ENCODE measurements around the gene DCP2. TPM values are rescaled to one million over a fixed set of nuclear protein-coding genes. Genes with fewer than 3 reads are reported as not detected.

Gene DCP2
- total RNA-seq, 5 donors from 2014 or later (not counting 1 experiment from before 2014, with no cell fraction given) = 68.6 to 88.5 (median 71.9) TPM

DNA sequence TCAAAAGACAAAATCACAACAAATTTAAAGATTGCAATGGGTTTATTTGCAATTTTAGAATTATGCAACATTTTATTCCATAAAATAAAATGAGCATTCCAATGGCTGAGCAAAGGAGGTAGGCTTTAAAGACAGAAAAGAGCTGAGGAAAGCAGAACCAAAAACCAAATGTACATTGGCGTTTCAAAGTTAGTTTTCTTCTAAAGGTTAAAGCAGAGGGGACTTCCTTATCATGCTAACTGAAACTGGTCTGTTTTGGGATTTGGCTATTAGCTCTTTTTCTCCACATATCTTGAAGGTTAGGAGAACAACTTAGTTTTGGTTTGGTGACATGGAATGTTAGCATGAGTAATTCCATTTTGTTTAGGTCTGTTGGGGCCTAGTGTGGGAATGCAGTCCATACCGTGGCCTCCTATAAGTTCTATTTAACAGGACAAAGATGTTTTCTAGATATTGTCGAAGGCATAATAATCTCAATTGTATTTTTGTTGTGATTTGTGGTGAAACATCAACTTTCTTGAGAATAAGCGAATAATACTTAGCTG is 20.3 kb downstream of the DCP2 start:
- H3K27me3 Mint-ChIP-seq = no peaks in the 10 kb centered on the region
- no peak overlapping the region for H3K27ac Mint-ChIP-seq
- ATAC-seq (replicated peaks in 1 of 4) (no peak), DNase-seq (no peak)
- POLR2A ChIA-PET = interaction anchor here (0.5 to 1.0 kb wide), 5 partner anchors 16 to 593 kb away, joined by 3 to 5 read pairs (median 4); no protein-coding TSS in a partner anchor
- WGBS (ENCODE audit: insufficient coverage) = 92% methylated on average over 2 of the region's 4 CpGs
- peaks cover 32% of the 10 kb centered on the region for H3K36me3 Mint-ChIP-seq
- H3K9me3 Mint-ChIP-seq = no peaks in the 10 kb centered on the region
- H3K36me3 ChIP-seq (ENCODE audit: control insufficient read depth in 2 of 2, extremely low read depth in 1 of 2, insufficient read depth in 1 of 2, low read length in 1 of 2) = peaks cover 0 to 50% of the 10 kb centered on the region in 2 donors
- peaks cover 2 to 10% of the 10 kb centered on the region in 2 experiments for H3K4me1 ChIP-seq (ENCODE audit: control insufficient read depth in 1 of 2, extremely low read depth in 1 of 2, insufficient read depth in 2 of 2, low read length in 2 of 2)
- no peaks in the 10 kb centered on the region for H3K27me3 ChIP-seq (replicated peaks in 1 of 2; ENCODE audit: control insufficient read depth in 2 of 2, extremely low read depth in 1 of 2, insufficient read depth in 2 of 2, low read length in 1 of 2)
- CTCF ChIA-PET = interaction anchor here (0.6 to 5.0 kb wide), 54 partner anchors 10 to 668 kb away, joined by 3 to 117 read pairs (median 5); partner anchors contain the start of genes DCP2 (in 2 of the 2) and YTHDC2 (in 1 of the 2)
- no peak overlapping the region for H3K4me3 ChIP-seq (ENCODE audit: control insufficient read depth in 1 of 2, extremely low read depth in 1 of 2, low read length in 1 of 2)
- peaks cover 23 to 35% (median 33%) of the 10 kb centered on the region in 3 donors for H3K4me1 Mint-ChIP-seq
- no peaks in the 10 kb centered on the region for H3K9me3 ChIP-seq
- H3K4me3 Mint-ChIP-seq = no peak overlapping the region
- H3K27ac ChIP-seq (ENCODE audit: low read length) = no peak overlapping the region

DNA sequence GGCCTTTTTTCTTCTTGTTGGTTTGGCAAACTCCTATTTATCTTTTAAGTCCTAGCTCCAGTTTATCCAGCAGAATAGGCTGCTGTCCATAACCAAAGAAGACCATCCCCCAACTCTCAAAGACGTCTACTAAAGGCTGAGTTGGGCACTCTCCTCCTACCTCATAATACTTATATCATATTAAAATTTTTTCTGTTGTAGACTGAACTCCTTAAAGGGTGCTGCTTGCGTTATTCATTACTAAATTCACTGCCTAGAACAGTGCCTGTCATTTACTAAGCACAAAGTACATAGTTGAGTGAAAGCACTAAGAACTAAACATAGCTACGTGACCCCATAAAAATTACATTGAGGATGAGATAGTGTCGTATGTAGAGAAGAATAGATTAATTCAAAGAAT is 21.7 kb downstream of the DCP2 start:
- CTCF ChIA-PET = interaction anchor here (0.5 to 5.0 kb wide), 7 partner anchors 8 to 608 kb away, joined by 3 to 117 read pairs (median 7); no protein-coding TSS in a partner anchor
- H3K4me3 ChIP-seq (ENCODE audit: control insufficient read depth in 1 of 2, extremely low read depth in 1 of 2, low read length in 1 of 2) = no peak overlapping the region
- H3K27ac Mint-ChIP-seq = no peak overlapping the region
- ATAC-seq (replicated peaks in 1 of 4) = no peak
- H3K9me3 ChIP-seq = no peaks in the 10 kb centered on the region
- no peak overlapping the region for H3K4me3 Mint-ChIP-seq
- no peak overlapping the region for H3K27ac ChIP-seq (ENCODE audit: low read length)
- no peak for DNase-seq
- peaks cover 20 to 29% (median 29%) of the 10 kb centered on the region in 3 donors for H3K4me1 Mint-ChIP-seq
- no peaks in the 10 kb centered on the region for H3K27me3 Mint-ChIP-seq
- H3K4me1 ChIP-seq (ENCODE audit: control insufficient read depth in 1 of 2, extremely low read depth in 1 of 2, insufficient read depth in 2 of 2, low read length in 2 of 2) = peaks cover 2 to 10% of the 10 kb centered on the region in 2 experiments
- H3K36me3 ChIP-seq (ENCODE audit: control insufficient read depth in 2 of 2, extremely low read depth in 1 of 2, insufficient read depth in 1 of 2, low read length in 1 of 2) = peaks cover 0 to 54% of the 10 kb centered on the region in 2 donors
- H3K9me3 Mint-ChIP-seq = no peaks in the 10 kb centered on the region
- POLR2A ChIA-PET = no interaction called here
- no CpG with 5 or more reads among the region's 4 CpGs for WGBS (ENCODE audit: insufficient coverage)
- peaks cover 32% of the 10 kb centered on the region for H3K36me3 Mint-ChIP-seq
- H3K27me3 ChIP-seq (replicated peaks in 1 of 2; ENCODE audit: control insufficient read depth in 2 of 2, extremely low read depth in 1 of 2, insufficient read depth in 2 of 2, low read length in 1 of 2) = no peaks in the 10 kb centered on the region

- ChIA-PET CTCF (interaction anchor here (0.5 to 1.6 kb wide), 4 partner anchors 22 to 612 kb away, joined by 3 to 9 read pairs (median 5); no protein-coding TSS in a partner anchor), POLR2A (no interaction called here)
- no peak for ATAC-seq (replicated peaks in 1 of 4)
- Histone ChIP-seq H3K9me3 (no peaks in the 10 kb centered on the region), H3K4me1 (ENCODE audit: control insufficient read depth in 1 of 2, extremely low read depth in 1 of 2, insufficient read depth in 2 of 2, low read length in 2 of 2) (peaks cover 2 to 10% of the 10 kb centered on the region in 2 experiments), H3K27ac (ENCODE audit: low read length) (no peak overlapping the region), H3K36me3 (ENCODE audit: control insufficient read depth in 2 of 2, extremely low read depth in 1 of 2, insufficient read depth in 1 of 2, low read length in 1 of 2) (peaks cover 0 to 55% of the 10 kb centered on the region in 2 donors), H3K4me3 (ENCODE audit: control insufficient read depth in 1 of 2, extremely low read depth in 1 of 2, low read length in 1 of 2) (no peak overlapping the region), H3K27me3 (replicated peaks in 1 of 2; ENCODE audit: control insufficient read depth in 2 of 2, extremely low read depth in 1 of 2, insufficient read depth in 2 of 2, low read length in 1 of 2) (no peaks in the 10 kb centered on the region)
- Mint-ChIP-seq H3K4me1 (peaks cover 20 to 32% (median 29%) of the 10 kb centered on the region in 3 donors), H3K27ac (no peak overlapping the region), H3K4me3 (no peak overlapping the region), H3K27me3 (no peaks in the 10 kb centered on the region), H3K9me3 (no peaks in the 10 kb centered on the region), H3K36me3 (peaks cover 37% of the 10 kb centered on the region)
- no CpG with 5 or more reads among the region's 2 CpGs for WGBS (ENCODE audit: insufficient coverage)
- no peak for DNase-seq
These were observed 23.9 kb downstream of the DCP2 start for GRCh38 chr5:113000466-113000865.

DNA sequence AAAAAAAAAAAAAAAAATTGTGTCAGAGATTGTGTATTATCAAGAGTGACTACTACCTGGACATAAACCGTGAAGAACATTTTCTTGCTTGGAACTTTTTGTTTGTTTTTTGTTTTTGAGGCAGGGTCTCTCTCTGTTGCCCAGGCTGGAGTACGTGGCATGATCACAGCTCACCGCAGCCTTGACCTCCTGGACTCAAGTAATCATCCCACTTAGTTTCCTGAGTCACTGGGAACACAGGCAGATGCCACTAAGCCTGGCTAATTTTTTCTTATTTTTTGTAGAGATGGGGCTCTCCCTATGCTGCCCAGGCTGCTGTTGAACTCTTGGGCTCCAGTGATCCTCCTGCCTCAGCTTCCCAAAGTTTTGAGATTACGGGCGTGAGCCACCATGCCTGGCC is 25.8 kb downstream of the DCP2 start:
- Mint-ChIP-seq H3K27me3 (no peaks in the 10 kb centered on the region), H3K27ac (no peak overlapping the region), H3K9me3 (no peaks in the 10 kb centered on the region), H3K4me3 (no peak overlapping the region), H3K4me1 (peaks cover 5 to 22% (median 18%) of the 10 kb centered on the region in 3 donors), H3K36me3 (peaks cover 39% of the 10 kb centered on the region)
- Histone ChIP-seq H3K27ac (ENCODE audit: low read length) (no peak overlapping the region), H3K9me3 (no peaks in the 10 kb centered on the region), H3K4me1 (ENCODE audit: control insufficient read depth in 1 of 2, extremely low read depth in 1 of 2, insufficient read depth in 2 of 2, low read length in 2 of 2) (no peaks in the 10 kb centered on the region), H3K4me3 (ENCODE audit: control insufficient read depth in 1 of 2, extremely low read depth in 1 of 2, low read length in 1 of 2) (no peak overlapping the region), H3K36me3 (ENCODE audit: control insufficient read depth in 2 of 2, extremely low read depth in 1 of 2, insufficient read depth in 1 of 2, low read length in 1 of 2) (peaks cover 0 to 56% of the 10 kb centered on the region in 2 donors), H3K27me3 (replicated peaks in 1 of 2; ENCODE audit: control insufficient read depth in 2 of 2, extremely low read depth in 1 of 2, insufficient read depth in 2 of 2, low read length in 1 of 2) (no peaks in the 10 kb centered on the region)
- ChIA-PET CTCF (no interaction called here), POLR2A (no interaction called here)
- no peak for DNase-seq
- no peak for ATAC-seq (replicated peaks in 1 of 4)
- whole genome bisulfite sequencing (ENCODE audit: insufficient coverage) = no CpG with 5 or more reads among the region's 5 CpGs

- Mint-ChIP-seq H3K9me3 (no peaks in the 10 kb centered on the region), H3K36me3 (peaks cover 47% of the 10 kb centered on the region), H3K4me1 (peaks cover 0 to 16% (median 13%) of the 10 kb centered on the region in 3 donors), H3K27me3 (no peaks in the 10 kb centered on the region), H3K4me3 (no peak overlapping the region), H3K27ac (no peak overlapping the region)
- no peak for DNase-seq
- Histone ChIP-seq H3K27me3 (replicated peaks in 1 of 2; ENCODE audit: control insufficient read depth in 2 of 2, extremely low read depth in 1 of 2, insufficient read depth in 2 of 2, low read length in 1 of 2) (no peaks in the 10 kb centered on the region), H3K9me3 (no peaks in the 10 kb centered on the region), H3K36me3 (ENCODE audit: control insufficient read depth in 2 of 2, extremely low read depth in 1 of 2, insufficient read depth in 1 of 2, low read length in 1 of 2) (peaks cover 0 to 65% of the 10 kb centered on the region in 2 donors), H3K27ac (ENCODE audit: low read length) (no peak overlapping the region), H3K4me3 (ENCODE audit: control insufficient read depth in 1 of 2, extremely low read depth in 1 of 2, low read length in 1 of 2) (no peak overlapping the region), H3K4me1 (ENCODE audit: control insufficient read depth in 1 of 2, extremely low read depth in 1 of 2, insufficient read depth in 2 of 2, low read length in 2 of 2) (no peaks in the 10 kb centered on the region)
- CTCF ChIA-PET = interaction anchor here in 1 of 2 donors (0.7 kb wide), 1 partner anchor 326 kb away, joined by 3 read pairs; no protein-coding TSS in a partner anchor
- WGBS (ENCODE audit: insufficient coverage) = no CpG with 5 or more reads among the region's 3 CpGs
- POLR2A ChIA-PET = interaction anchor here in 1 of 2 donors (0.6 kb wide), 1 partner anchor 201 kb away, joined by 4 read pairs; no protein-coding TSS in a partner anchor
- ATAC-seq (replicated peaks in 1 of 4) = no peak
These were observed 27.2 kb downstream of the DCP2 start for GRCh38 chr5:113003763-113004162.

DNA sequence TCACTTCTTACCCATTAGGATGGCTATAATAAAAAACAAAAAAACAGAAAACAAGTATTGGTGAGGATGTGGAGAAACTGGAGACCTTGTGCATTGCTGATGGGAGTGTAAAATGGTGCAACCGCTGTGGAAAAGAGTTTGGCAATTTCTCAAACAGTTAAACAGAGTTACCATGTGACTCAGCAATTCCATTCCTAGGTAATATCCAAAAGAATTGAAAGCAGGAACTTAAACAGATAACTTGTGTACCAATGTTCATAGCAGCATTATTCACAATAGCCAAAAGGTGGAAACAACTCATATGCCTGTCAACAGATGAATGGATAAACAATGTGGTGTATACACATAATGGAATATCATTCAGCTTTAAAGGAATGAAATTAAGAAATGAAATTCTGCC is 28.9 kb downstream of the DCP2 start:
- H3K36me3 Mint-ChIP-seq = peaks cover 53% of the 10 kb centered on the region
- CTCF ChIA-PET = interaction anchor here in 1 of 2 donors (0.9 kb wide), 1 partner anchor 1445 kb away, joined by 14 read pairs; no protein-coding TSS in a partner anchor
- no peaks in the 10 kb centered on the region for H3K27me3 Mint-ChIP-seq
- no peak overlapping the region for H3K4me3 Mint-ChIP-seq
- peaks cover 0 to 13% (median 13%) of the 10 kb centered on the region in 3 donors for H3K4me1 Mint-ChIP-seq
- no peaks in the 10 kb centered on the region for H3K9me3 Mint-ChIP-seq
- DNase-seq = no peak
- Histone ChIP-seq H3K4me1 (ENCODE audit: control insufficient read depth in 1 of 2, extremely low read depth in 1 of 2, insufficient read depth in 2 of 2, low read length in 2 of 2) (no peaks in the 10 kb centered on the region), H3K9me3 (no peaks in the 10 kb centered on the region), H3K27me3 (replicated peaks in 1 of 2; ENCODE audit: control insufficient read depth in 2 of 2, extremely low read depth in 1 of 2, insufficient read depth in 2 of 2, low read length in 1 of 2) (no peaks in the 10 kb centered on the region), H3K36me3 (ENCODE audit: control insufficient read depth in 2 of 2, extremely low read depth in 1 of 2, insufficient read depth in 1 of 2, low read length in 1 of 2) (peaks cover 0 to 70% of the 10 kb centered on the region in 2 donors), H3K27ac (ENCODE audit: low read length) (no peak overlapping the region), H3K4me3 (ENCODE audit: control insufficient read depth in 1 of 2, extremely low read depth in 1 of 2, low read length in 1 of 2) (no peak overlapping the region)
- no peak for ATAC-seq (replicated peaks in 1 of 4)
- WGBS (ENCODE audit: insufficient coverage) = no CpG with 5 or more reads among the region's 1 CpG
- POLR2A ChIA-PET = no interaction called here
- peak overlapping the region in 1 of 2 donors; percentile 69 for H3K27ac Mint-ChIP-seq
